ENCODE measurements around the gene OR10AG1.

OR10AG1 gene, protein sequence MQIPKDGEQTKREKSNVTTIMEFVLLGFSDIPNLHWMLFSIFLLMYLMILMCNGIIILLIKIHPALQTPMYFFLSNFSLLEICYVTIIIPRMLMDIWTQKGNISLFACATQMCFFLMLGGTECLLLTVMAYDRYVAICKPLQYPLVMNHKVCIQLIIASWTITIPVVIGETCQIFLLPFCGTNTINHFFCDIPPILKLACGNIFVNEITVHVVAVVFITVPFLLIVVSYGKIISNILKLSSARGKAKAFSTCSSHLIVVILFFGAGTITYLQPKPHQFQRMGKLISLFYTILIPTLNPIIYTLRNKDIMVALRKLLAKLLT

DNA sequence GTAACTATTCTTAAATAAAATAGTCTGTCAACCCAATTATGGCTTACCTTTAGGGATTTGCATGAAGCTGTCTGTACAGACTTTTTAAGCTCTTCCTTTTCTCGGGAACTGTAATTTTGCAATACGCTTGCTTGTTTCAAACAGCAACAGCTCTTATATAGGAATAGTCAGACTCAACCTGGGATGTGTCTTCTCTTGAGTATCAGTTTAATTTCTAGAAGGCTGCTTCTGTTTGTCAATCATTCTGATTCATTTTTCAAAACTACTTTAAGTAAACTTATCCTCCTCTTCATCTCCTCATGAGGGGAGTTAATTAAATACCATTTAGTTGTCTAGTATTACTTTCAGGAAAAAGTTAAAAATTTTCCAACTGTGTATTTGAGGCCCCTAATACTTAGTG is at the start of gene OR10AG1:
Gene OR10AG1, minus strand, starts transcription at position 101 of the 400 bp plus-strand sequence. Its CDS starts 38 bp downstream, at position 63.
- no peak within 1 kb of the TSS for H3K4me3 ChIP-seq (replicated peaks; ENCODE audit: low read depth, low read length)
- no peak for DNase-seq (ENCODE audit: extremely low read depth, insufficient read length)
- no peak for TF ChIP-seq CTCF (IDR thresholded peaks at IDR 0.05; ENCODE audit: insufficient read depth, low read length, poor library complexity, severe bottlenecking)
- no peaks in the 10 kb centered on the region for H3K36me3 ChIP-seq (ENCODE audit: control insufficient read depth, insufficient read depth, low read length)
- no peaks in the 10 kb centered on the region for H3K27me3 ChIP-seq (replicated peaks; ENCODE audit: control insufficient read depth, insufficient read depth, low read length)

DNA sequence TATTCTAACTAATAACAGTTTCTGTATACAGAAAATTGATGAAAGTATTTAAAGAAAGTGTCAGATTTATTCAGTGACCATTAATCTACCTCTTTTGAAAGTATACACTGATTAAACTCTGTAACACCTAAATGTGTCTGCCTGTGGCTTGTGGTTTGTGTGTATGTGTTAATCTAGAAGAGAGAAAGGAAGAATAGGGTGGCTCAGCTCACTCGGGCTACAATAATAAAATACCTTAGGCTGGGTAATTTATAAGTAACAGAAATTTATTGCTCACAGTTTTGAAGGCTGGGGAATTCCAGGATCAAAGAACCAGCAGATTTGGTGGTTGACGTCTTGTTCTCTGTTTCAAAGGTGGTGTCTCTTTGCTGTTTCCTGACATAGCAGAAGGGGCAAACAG is 44.1 kb upstream of the OR10AG1 start:
- no peaks in the 10 kb centered on the region for H3K36me3 ChIP-seq (ENCODE audit: control insufficient read depth, insufficient read depth, low read length)
- no peak overlapping the region for H3K4me3 ChIP-seq (replicated peaks; ENCODE audit: low read depth, low read length)
- no peak for DNase-seq (ENCODE audit: extremely low read depth, insufficient read length)
- no peaks in the 10 kb centered on the region for H3K27me3 ChIP-seq (replicated peaks; ENCODE audit: control insufficient read depth, insufficient read depth, low read length)
- no peak for TF ChIP-seq CTCF (IDR thresholded peaks at IDR 0.05; ENCODE audit: insufficient read depth, low read length, poor library complexity, severe bottlenecking)

DNA sequence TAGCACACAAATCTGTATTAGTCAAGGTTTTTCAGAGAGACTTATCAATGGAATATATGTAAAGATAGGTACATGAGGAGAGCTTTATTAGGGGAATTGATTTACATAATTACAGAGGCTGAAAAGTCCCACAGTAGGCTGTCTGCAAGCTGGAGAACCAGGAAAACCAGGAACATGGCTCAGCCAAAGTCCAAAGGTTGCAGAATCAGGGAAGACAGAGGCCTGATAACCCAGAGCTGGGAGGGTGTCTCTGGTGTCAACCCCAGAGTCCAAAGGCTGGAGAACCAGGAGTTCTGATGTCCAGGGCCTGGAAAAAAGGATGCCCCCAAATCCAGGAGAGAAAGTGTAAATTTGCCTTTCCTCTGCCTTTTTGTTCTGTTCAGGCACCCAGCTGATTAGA is 41.0 kb upstream of the OR10AG1 start:
- TF ChIP-seq CTCF (IDR thresholded peaks at IDR 0.05; ENCODE audit: insufficient read depth, low read length, poor library complexity, severe bottlenecking): no peak
- H3K4me3 ChIP-seq (replicated peaks; ENCODE audit: low read depth, low read length): no peak overlapping the region
- DNase-seq (ENCODE audit: extremely low read depth, insufficient read length): no peak
- no peaks in the 10 kb centered on the region for H3K27me3 ChIP-seq (replicated peaks; ENCODE audit: control insufficient read depth, insufficient read depth, low read length)
- H3K36me3 ChIP-seq (ENCODE audit: control insufficient read depth, insufficient read depth, low read length): no peaks in the 10 kb centered on the region

DNA sequence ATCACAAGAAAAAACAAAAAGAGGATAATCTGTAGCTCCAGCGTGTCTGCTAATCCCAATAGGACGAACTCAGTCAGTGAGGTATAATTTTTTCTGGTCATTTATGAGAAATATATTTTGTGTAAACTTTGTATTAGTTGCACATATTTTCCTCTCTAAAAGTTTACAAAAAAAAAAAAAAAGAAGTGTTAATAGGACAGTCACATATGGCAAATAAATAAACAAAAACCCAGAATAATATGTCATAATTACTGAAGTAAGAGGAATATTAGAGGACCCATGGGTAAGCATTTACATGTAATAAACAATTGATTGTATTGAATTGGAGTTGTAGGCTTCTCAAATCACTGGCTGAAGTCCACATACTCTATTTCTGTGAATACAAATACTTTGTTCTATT is 24.8 kb upstream of the OR10AG1 start, which contains the start of gene OR5F1:
Gene OR5F1, minus strand, starts transcription at position 101 of the 400 bp plus-strand sequence. Its CDS starts 0 bp downstream, at position 101.
- Histone ChIP-seq H3K27me3 (replicated peaks; ENCODE audit: control insufficient read depth, insufficient read depth, low read length) (no peaks in the 10 kb centered on the region), H3K4me3 (replicated peaks; ENCODE audit: low read depth, low read length) (no peak within 1 kb of the TSS), H3K36me3 (ENCODE audit: control insufficient read depth, insufficient read depth, low read length) (no peaks in the 10 kb centered on the region)
- no peak for DNase-seq (ENCODE audit: extremely low read depth, insufficient read length)
- TF ChIP-seq CTCF (IDR thresholded peaks at IDR 0.05; ENCODE audit: insufficient read depth, low read length, poor library complexity, severe bottlenecking): no peak

GRCh38 chr11:55970935-55971334 is 1.2 kb upstream of the OR10AG1 start:
- no peak for TF ChIP-seq CTCF (IDR thresholded peaks at IDR 0.05; ENCODE audit: insufficient read depth, low read length, poor library complexity, severe bottlenecking)

More at GRCh38 chr11:55970935-55971334, 1.2 kb upstream of the OR10AG1 start:
- no peak for DNase-seq (ENCODE audit: extremely low read depth, insufficient read length)
- Histone ChIP-seq H3K4me3 (replicated peaks; ENCODE audit: low read depth, low read length) (no peak overlapping the region), H3K36me3 (ENCODE audit: control insufficient read depth, insufficient read depth, low read length) (no peaks in the 10 kb centered on the region), H3K27me3 (replicated peaks; ENCODE audit: control insufficient read depth, insufficient read depth, low read length) (no peaks in the 10 kb centered on the region)
